PC-9 (cell line): ENCODE measurements around the gene FAM234A. TPM values are rescaled to one million over a fixed set of nuclear protein-coding genes. Genes with fewer than 3 reads are reported as not detected.

Source experiments
- Bru-seq: library from RNA; stranded (reverse); fragments of 400-500 nt; gene quantifications from one replicate; lab custom pipeline; 2021; lab: Mats Ljungman, UMichigan
- BruChase-seq, 2 experiments: library from RNA; stranded (reverse); fragments of 400-500 nt; gene quantifications; one replicate each; lab custom pipeline; 2021; lab: Mats Ljungman, UMichigan
- BruUV-seq: library from RNA; stranded (reverse); fragments of 400-500 nt; replicated peaks from 2 replicates; lab custom pipeline; 2021; lab: Mats Ljungman, UMichigan
- CTCF ChIA-PET: fragments of 300-600 bp; sonication (Branson Sonifier 250); formaldehyde crosslinking; loops from one replicate; lab custom pipeline; 2022; ENCODE audit warnings: antibody characterized with exemption; lab: Charles Lee
- POLR2A ChIA-PET: fragments of 300-600 bp; sonication (Branson Sonifier 250); formaldehyde crosslinking; loops from one replicate; lab custom pipeline; 2022; ENCODE audit warnings: antibody characterized with exemption; ENCODE audit not compliant: unreplicated experiment; lab: Charles Lee
- DNase-seq, 2 experiments: peaks; one replicate each; pipeline versions ENCODE4 v3.0.0 to v3.0.0-alpha.2; 2015 to 2022; ENCODE audit warnings: mixed read lengths in 1 of 2
- H2AFZ ChIP-seq: fragments of 200-600 bp; sonication (generic); 2 replicates; pipeline ENCODE4 v1.8.1; 2017; ENCODE audit warnings: antibody characterized with exemption
- H3F3A ChIP-seq: fragments of 200-600 bp; sonication (generic); 2 replicates; pipeline ENCODE4 v1.8.1; 2017; ENCODE audit warnings: antibody characterized with exemption, mild to moderate bottlenecking, low read depth; ENCODE audit not compliant: insufficient read depth
- H3K27ac ChIP-seq: fragments of 200-600 bp; sonication (generic); 2 replicates; pipeline ENCODE4 v1.6.1; 2016; ENCODE audit warnings: mixed run types
- H3K27me3 ChIP-seq: fragments of 200-600 bp; sonication (generic); 2 replicates; pipeline ENCODE4 v1.6.1; 2016; ENCODE audit warnings: low read depth, mixed run types; ENCODE audit not compliant: insufficient read depth
- H3K36me3 ChIP-seq: fragments of 200-600 bp; sonication (generic); 2 replicates; pipeline ENCODE4 v1.6.1; 2016; ENCODE audit warnings: low read depth, mixed run types
- H3K4me1 ChIP-seq: fragments of 200-600 bp; sonication (generic); replicated peaks from 2 replicates; pipeline ENCODE4 v1.6.1; 2016; ENCODE audit warnings: mixed run types; ENCODE audit not compliant: insufficient read depth
- H3K4me2 ChIP-seq: fragments of 200-600 bp; sonication (generic); 2 replicates; pipeline ENCODE4 v1.6.1; 2017; ENCODE audit warnings: mixed run types
- H3K4me3 ChIP-seq: fragments of 200-600 bp; sonication (generic); 2 replicates; pipeline ENCODE4 v1.6.1; 2016; ENCODE audit warnings: mixed run types
- H3K79me2 ChIP-seq: fragments of 200-600 bp; sonication (generic); 2 replicates; pipeline ENCODE4 v1.6.1; 2017; ENCODE audit warnings: low read depth, mixed run types
- H3K9me2 ChIP-seq: fragments of 200-600 bp; sonication (generic); 2 replicates; pipeline ENCODE4 v1.8.1; 2017; ENCODE audit warnings: mild to moderate bottlenecking; ENCODE audit not compliant: insufficient read depth
- H3K9me3 ChIP-seq: fragments of 200-600 bp; sonication (generic); 2 replicates; pipeline ENCODE4 v1.8.1; 2016; ENCODE audit warnings: low read depth; ENCODE audit not compliant: insufficient read depth
- H4K20me1 ChIP-seq: fragments of 200-600 bp; sonication (generic); 2 replicates; pipeline ENCODE4 v1.8.1; 2017; ENCODE audit not compliant: insufficient read depth
- CTCF ChIP-seq: fragments of 200-600 bp; sonication (generic); conservative IDR thresholded peaks from 2 replicates; pipeline ENCODE4 v1.6.1; 2017; ENCODE audit warnings: mixed run types, antibody characterized with exemption, mild to moderate bottlenecking, moderate library complexity
- EZH2 ChIP-seq: fragments of 200-600 bp; sonication (generic); IDR thresholded peaks from 2 replicates; pipeline ENCODE4 v1.8.0; 2017; ENCODE audit warnings: antibody characterized with exemption, low read depth
- intact Hi-C: fragments of 100-400 bp; cut with micrococcal nuclease; formaldehyde crosslinking; loops from one replicate; pipeline ENCODE4 v1.10.0; 2022; ENCODE audit not compliant: unreplicated experiment
- long read RNA-seq: library from polyadenylated mRNA; stranded (forward); transcript quantifications from one replicate; pipeline ENCODE4 v2.0.0, GENCODE V29; 2022
- total RNA-seq: library from RNA; stranded (reverse); gene quantifications from 2 replicates; pipeline ENCODE4 v1.2.3, GENCODE V29; 2021

Gene FAM234A
- total RNA-seq (126 and 131 TPM in 2 replicates), Bru-seq, nascent RNA (percentile 64 among the genes with signal in this experiment), BruChase-seq, experiment 1, labeled RNA remaining after a 2-hour chase (percentile 71 among the genes with signal in this experiment), BruChase-seq, experiment 2, labeled RNA remaining after a 6-hour chase (percentile 73 among the genes with signal in this experiment)
- long read RNA-seq, transcript FAM234A-203 (13 exons, 3,213 nt): major isoform, 157 of 282 reads
- long read RNA-seq, partial matches to known transcripts: 61 of 282 reads
- long read RNA-seq, other reads (novel, unspliced or antisense): 64 of 282 reads

GRCh38 chr16:234468-235305, at the start of gene FAM234A:
Gene FAM234A (plus strand): TSS chr16:234821. CDS start chr16:254414, 19,593 bp downstream.
- H4K20me1 ChIP-seq: no peaks in the 10 kb centered on the region
- H3F3A ChIP-seq: peaks cover 27% of the 10 kb centered on the region
- intact Hi-C loops: loop anchor here (2.0 kb wide), 1 partner anchor 118 kb away; the partner anchor contains the start of gene AXIN1
- peak within 1 kb of the TSS; percentile 91 for H2AFZ ChIP-seq
- no peaks in the 10 kb centered on the region for H3K27me3 ChIP-seq
- peak within 1 kb of the TSS; percentile 90 for H3K27ac ChIP-seq
- no peaks in the 10 kb centered on the region for H3K9me3 ChIP-seq
- H3K4me3 ChIP-seq: peak within 1 kb of the TSS; percentile 99
- no peaks in the 10 kb centered on the region for H3K9me2 ChIP-seq
- H3K36me3 ChIP-seq: no peaks in the 10 kb centered on the region
- H3K79me2 ChIP-seq: peaks cover 17% of the 10 kb centered on the region
- ChIA-PET CTCF (interaction anchor here (0.6 kb wide), 1 partner anchor 131 kb away, joined by 4 read pairs; no protein-coding TSS in a partner anchor), POLR2A (interaction anchor here (0.7 kb wide), 1 partner anchor 118 kb away, joined by 5 read pairs; no protein-coding TSS in a partner anchor)
- peak; percentile 85 to 96 for DNase-seq
- TF ChIP-seq CTCF (no peak; the same call in 1 of the 2 replicates), EZH2 (no peak)
- no peaks in the 10 kb centered on the region for H3K4me1 ChIP-seq
- H3K4me2 ChIP-seq: peak within 1 kb of the TSS; percentile 91
- no TSS peak for BruUV-seq

- no peak overlapping the region for H3K4me3 ChIP-seq
- H3K79me2 ChIP-seq: no peaks in the 10 kb centered on the region
- no peaks in the 10 kb centered on the region for H3K9me3 ChIP-seq
- H3K9me2 ChIP-seq: no peaks in the 10 kb centered on the region
- no peak overlapping the region for H3K4me2 ChIP-seq
- no peaks in the 10 kb centered on the region for H3K4me1 ChIP-seq
- no peak for TF ChIP-seq CTCF
- TF ChIP-seq EZH2: no peak
- no TSS peak for BruUV-seq
- ChIA-PET CTCF (interaction anchor here (0.6 kb wide), 1 partner anchor 296 kb away, joined by 3 read pairs; no protein-coding TSS in a partner anchor), POLR2A (interaction anchor here (0.6 kb wide), 1 partner anchor 1979 kb away, joined by 5 read pairs; no protein-coding TSS in a partner anchor)
- no peak overlapping the region for H2AFZ ChIP-seq
- intact Hi-C loops: no loop called here
- no peak for DNase-seq
- H3F3A ChIP-seq: peaks cover 12% of the 10 kb centered on the region; the same call in 1 of the 2 replicates
- H3K36me3 ChIP-seq: no peaks in the 10 kb centered on the region
- H3K27ac ChIP-seq: no peak overlapping the region
- no peaks in the 10 kb centered on the region for H3K27me3 ChIP-seq
- H4K20me1 ChIP-seq: no peaks in the 10 kb centered on the region; the same call in 1 of the 2 replicates
Measured at GRCh38 chr16:185213-185612, 49.4 kb upstream of the FAM234A start.

GRCh38 chr16:185691-186090, 48.9 kb upstream of the FAM234A start:
- H3K27ac ChIP-seq: no peak overlapping the region
- H4K20me1 ChIP-seq: no peaks in the 10 kb centered on the region; the same call in 1 of the 2 replicates
- H2AFZ ChIP-seq: no peak overlapping the region
- peaks cover 13% of the 10 kb centered on the region; the same call in 1 of the 2 replicates for H3F3A ChIP-seq
- no peak overlapping the region for H3K4me2 ChIP-seq
- POLR2A ChIA-PET: interaction anchor here (0.6 kb wide), 1 partner anchor 1978 kb away, joined by 5 read pairs; no protein-coding TSS in a partner anchor
- no peaks in the 10 kb centered on the region for H3K27me3 ChIP-seq
- CTCF ChIA-PET: interaction anchor here (0.6 kb wide), 1 partner anchor 296 kb away, joined by 3 read pairs; no protein-coding TSS in a partner anchor
- no peak for DNase-seq
- no peaks in the 10 kb centered on the region for H3K9me2 ChIP-seq
- H3K4me3 ChIP-seq: no peak overlapping the region
- TF ChIP-seq EZH2 (no peak), CTCF (no peak)
- H3K36me3 ChIP-seq: no peaks in the 10 kb centered on the region
- no TSS peak for BruUV-seq
- H3K9me3 ChIP-seq: no peaks in the 10 kb centered on the region
- no peaks in the 10 kb centered on the region for H3K79me2 ChIP-seq
- intact Hi-C loops: no loop called here
- no peaks in the 10 kb centered on the region for H3K4me1 ChIP-seq
